Keratinocyte (primary cell): ENCODE measurements around the gene DEF6.

Source experiments
- CTCF ChIP-seq, 3 experiments: IDR thresholded peaks in 1 of 3; conservative IDR thresholded peaks in 1 of 3; optimal IDR thresholded peaks in 1 of 3; 2 replicates in 2 of 3; 3 replicates in 1 of 3; pipeline versions ENCODE3 to v1.5.1; 2011; ENCODE audit warnings: low read length in 3 of 3, mild to moderate bottlenecking in 3 of 3, moderate library complexity in 2 of 3, control low read depth in 1 of 3, inconsistent platforms in 1 of 3; ENCODE audit not compliant: insufficient read depth in 2 of 3; ENCODE audit errors: extremely low read depth in 1 of 3
- EZH2 ChIP-seq: IDR thresholded peaks from one replicate; pipeline ENCODE4 v1.6.1; 2012; ENCODE audit warnings: inconsistent platforms, mild to moderate bottlenecking, low read length, moderate library complexity

GRCh38 chr6:35370124-35370741 is 72.6 kb downstream of the DEF6 start:
- TF ChIP-seq EZH2 (no peak), CTCF (optimal IDR thresholded peaks at IDR 0.05 in 1 of 3, IDR thresholded peaks at IDR 0.05 in 1 of 3, conservative IDR thresholded peaks at IDR 0.05 in 1 of 3; ENCODE audit: extremely low read depth in 1 of 3, insufficient read depth in 2 of 3, low read length in 3 of 3) (no peak)
